GM23338 (cell line): ENCODE data around the gene ZMYND19. TPM values are rescaled to one million over a fixed set of nuclear protein-coding genes. Genes with fewer than 3 reads are reported as not detected.

Experiments used
- ATAC-seq: fragments of 200-7000 bp; cut with Tn5 transposase; 3 replicates; pipeline ENCODE4 v1.9.1; 2020
- DNase-seq: peaks from one replicate; pipeline ENCODE4 v3.0.0-alpha.2; 2015; ENCODE audit warnings: low spot score
- H2AFZ ChIP-seq: fragments of 200-600 bp; sonication (generic); 2 replicates; pipeline ENCODE4 v1.8.0; 2016; ENCODE audit warnings: antibody characterized with exemption, mild to moderate bottlenecking, moderate library complexity
- H3F3A ChIP-seq: fragments of 200-600 bp; sonication (generic); replicated peaks from 2 replicates; pipeline ENCODE4 v1.8.0; 2017; ENCODE audit warnings: antibody characterized with exemption, mixed run types, low read depth
- H3K27ac ChIP-seq: fragments of 200-600 bp; sonication (generic); 2 replicates; pipeline ENCODE4 v1.6.1; 2016; ENCODE audit warnings: low read depth
- H3K27me3 ChIP-seq: fragments of 200-600 bp; sonication (generic); 2 replicates; pipeline ENCODE4 v1.8.0; 2016; ENCODE audit warnings: mild to moderate bottlenecking, mixed run types, moderate library complexity; ENCODE audit not compliant: insufficient read depth
- H3K36me3 ChIP-seq: fragments of 200-600 bp; sonication (generic); 2 replicates; pipeline ENCODE4 v1.8.0; 2016; ENCODE audit warnings: mild to moderate bottlenecking; ENCODE audit not compliant: insufficient read depth
- H3K4me1 ChIP-seq: fragments of 200-600 bp; sonication (generic); 2 replicates; pipeline ENCODE4 v1.8.0; 2016; ENCODE audit warnings: mild to moderate bottlenecking, moderate library complexity; ENCODE audit not compliant: insufficient read depth
- H3K4me2 ChIP-seq: fragments of 200-600 bp; sonication (generic); 2 replicates; pipeline ENCODE4 v1.7.1; 2017; ENCODE audit warnings: mixed run types
- H3K4me3 ChIP-seq: fragments of 200-600 bp; sonication (generic); 2 replicates; pipeline ENCODE4 v1.6.1; 2016; ENCODE audit warnings: mixed run types
- H3K79me2 ChIP-seq: fragments of 200-600 bp; sonication (generic); replicated peaks from 2 replicates; pipeline ENCODE4 v1.8.0; 2017; ENCODE audit warnings: mild to moderate bottlenecking; ENCODE audit not compliant: insufficient read depth
- H3K9me2 ChIP-seq: fragments of 200-600 bp; sonication (generic); 2 replicates; pipeline ENCODE4 v1.8.0; 2017; ENCODE audit not compliant: insufficient read depth
- H4K20me1 ChIP-seq: fragments of 200-600 bp; sonication (generic); replicated peaks from 2 replicates; pipeline ENCODE4 v1.8.0; 2017; ENCODE audit warnings: mild to moderate bottlenecking; ENCODE audit not compliant: insufficient read depth
- H3K27ac Mint-ChIP-seq: 2 replicates; pipeline ENCODE4 v1.8.0; 2020; ENCODE audit warnings: inconsistent platforms, mild to moderate bottlenecking, moderate library complexity, mixed read lengths
- H3K27me3 Mint-ChIP-seq: 3 replicates; pipeline ENCODE4 v1.8.0; 2022; ENCODE audit warnings: low read depth, mild to moderate bottlenecking, moderate library complexity, mixed read lengths, inconsistent platforms; ENCODE audit not compliant: insufficient read depth, poor library complexity
- H3K36me3 Mint-ChIP-seq: 3 replicates; pipeline ENCODE4 v1.8.0; 2021; ENCODE audit warnings: low read depth, mild to moderate bottlenecking, inconsistent platforms, moderate library complexity, mixed read lengths
- H3K4me1 Mint-ChIP-seq: 3 replicates; pipeline ENCODE4 v1.8.0; 2020; ENCODE audit warnings: mild to moderate bottlenecking, inconsistent platforms, mixed read lengths
- H3K4me3 Mint-ChIP-seq: 3 replicates; pipeline ENCODE4 v1.8.0; 2021; ENCODE audit warnings: moderate library complexity, mild to moderate bottlenecking, inconsistent platforms, mixed read lengths
- H3K9me3 Mint-ChIP-seq: 3 replicates; pipeline ENCODE4 v1.8.0; 2020; ENCODE audit warnings: moderate library complexity, mild to moderate bottlenecking, inconsistent platforms, mixed read lengths
- CREB1 ChIP-seq: fragments of 250-450 bp; sonication (Bioruptor Pico); IDR thresholded peaks from 2 replicates; pipeline ENCODE4 v1.5.0; 2020; ENCODE audit warnings: low read depth, mild to moderate bottlenecking, moderate library complexity
- CTCF ChIP-seq, 2 experiments: fragments of 200-600 bp in 1 of 2; sonication (generic) in 1 of 2; conservative IDR thresholded peaks; 2 replicates each; pipeline versions ENCODE4 v1.5.1 to v1.6.1; 2016 to 2017; ENCODE audit warnings: antibody characterized with exemption in 2 of 2, low read depth in 2 of 2, mild to moderate bottlenecking in 2 of 2, moderate library complexity in 1 of 2
- EZH2 ChIP-seq: fragments of 200-600 bp; sonication (generic); IDR thresholded peaks from one replicate; pipeline ENCODE4 v1.8.0; 2017; ENCODE audit warnings: antibody characterized with exemption, mild to moderate bottlenecking, low read depth; ENCODE audit not compliant: unreplicated experiment
- EZH2phosphoT487 ChIP-seq: fragments of 200-600 bp; sonication (generic); IDR thresholded peaks from one replicate; pipeline ENCODE4 v1.8.1; 2018; ENCODE audit warnings: antibody characterized with exemption; ENCODE audit not compliant: unreplicated experiment
- JUNB ChIP-seq: IDR thresholded peaks from one replicate; pipeline ENCODE4 v1.6.1; 2016; ENCODE audit warnings: antibody characterized with exemption; ENCODE audit not compliant: unreplicated experiment
- NANOG ChIP-seq: IDR thresholded peaks from 2 replicates; pipeline ENCODE4 v1.6.1; 2016; ENCODE audit warnings: antibody characterized with exemption, borderline replicate concordance
- POLR2AphosphoS5 ChIP-seq: IDR thresholded peaks from 2 replicates; pipeline ENCODE4 v1.6.1; 2016; ENCODE audit warnings: antibody characterized with exemption, low read depth
- REST ChIP-seq: IDR thresholded peaks from one replicate; pipeline ENCODE4 v1.6.1; 2018; ENCODE audit warnings: antibody characterized with exemption; ENCODE audit not compliant: unreplicated experiment
- STAT1 ChIP-seq: IDR thresholded peaks from one replicate; pipeline ENCODE4 v1.6.1; 2016; ENCODE audit warnings: antibody characterized with exemption; ENCODE audit not compliant: unreplicated experiment
- ZNF114 ChIP-seq: fragments of 250-450 bp; sonication (Bioruptor Pico); IDR thresholded peaks from 2 replicates; pipeline ENCODE4 v1.5.0; 2020; ENCODE audit warnings: mild to moderate bottlenecking, moderate library complexity
- ZNF331 ChIP-seq: fragments of 250-450 bp; sonication (Bioruptor Pico); IDR thresholded peaks from 2 replicates; pipeline ENCODE4 v1.5.0; 2020; ENCODE audit warnings: low read depth, mild to moderate bottlenecking, moderate library complexity
- ZNF462 ChIP-seq: fragments of 250-450 bp; sonication (Bioruptor Pico); IDR thresholded peaks from 2 replicates; pipeline ENCODE4 v1.5.0; 2020; ENCODE audit warnings: mild to moderate bottlenecking, moderate library complexity
- polyA plus RNA-seq: library from polyadenylated mRNA; unstranded; fragments of >200 nt; fragmentation: Nextera tagmentation; extraction: Ambion mirVana; gene quantifications from 2 replicates; pipeline ENCODE4 v1.2.1, GENCODE V29; 2016
- total RNA-seq: library from RNA; depleted of rRNA; stranded (reverse); fragments of >200 nt; shearing (Covaris generic); gene quantifications from 2 replicates; pipeline ENCODE4 v1.2.3, GENCODE V29; 2014
- TF ChIP-seq, protein P1 (sequence below): IDR thresholded peaks from 2 replicates; pipeline ENCODE4 v1.6.1; 2016; ENCODE audit warnings: antibody characterized with exemption

Gene ZMYND19
- total and polyA plus RNA-seq, 2 experiments from 2014 or later: 25.8 to 58.5 TPM

GRCh38 chr9:137555179-137555578, 35.1 kb downstream of the ZMYND19 start:
- peaks cover 4% of the 10 kb centered on the region; the same call in 1 of the 2 replicates for H4K20me1 ChIP-seq
- H3K4me3 Mint-ChIP-seq: no peak overlapping the region
- peaks cover 7% of the 10 kb centered on the region for H3K27me3 Mint-ChIP-seq
- no peak overlapping the region for H3K27ac ChIP-seq
- no peaks in the 10 kb centered on the region for H3K9me3 Mint-ChIP-seq
- no peak overlapping the region for H3K27ac Mint-ChIP-seq
- no peaks in the 10 kb centered on the region for H3K79me2 ChIP-seq
- H3F3A ChIP-seq: peaks cover 27% of the 10 kb centered on the region
- H3K27me3 ChIP-seq: no peaks in the 10 kb centered on the region
- H3K4me3 ChIP-seq: no peak overlapping the region
- peaks cover 5% of the 10 kb centered on the region for H3K4me1 Mint-ChIP-seq
- H3K4me1 ChIP-seq: peaks cover 3% of the 10 kb centered on the region; the same call in 1 of the 2 replicates
- H3K4me2 ChIP-seq: no peak overlapping the region
- H3K36me3 ChIP-seq: peaks cover 11% of the 10 kb centered on the region
- TF ChIP-seq ZNF462: no peak
- TF ChIP-seq NANOG: no peak
- no peak for TF ChIP-seq ZNF331 (CRISPR knock-in tag)
- no peak for TF ChIP-seq ZNF114
- no peak for TF ChIP-seq REST
- TF ChIP-seq, protein P1, sequence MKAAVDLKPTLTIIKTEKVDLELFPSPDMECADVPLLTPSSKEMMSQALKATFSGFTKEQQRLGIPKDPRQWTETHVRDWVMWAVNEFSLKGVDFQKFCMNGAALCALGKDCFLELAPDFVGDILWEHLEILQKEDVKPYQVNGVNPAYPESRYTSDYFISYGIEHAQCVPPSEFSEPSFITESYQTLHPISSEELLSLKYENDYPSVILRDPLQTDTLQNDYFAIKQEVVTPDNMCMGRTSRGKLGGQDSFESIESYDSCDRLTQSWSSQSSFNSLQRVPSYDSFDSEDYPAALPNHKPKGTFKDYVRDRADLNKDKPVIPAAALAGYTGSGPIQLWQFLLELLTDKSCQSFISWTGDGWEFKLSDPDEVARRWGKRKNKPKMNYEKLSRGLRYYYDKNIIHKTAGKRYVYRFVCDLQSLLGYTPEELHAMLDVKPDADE: no peak
- no peak for TF ChIP-seq EZH2phosphoT487
- TF ChIP-seq JUNB: no peak
- TF ChIP-seq EZH2: no peak
- TF ChIP-seq STAT1: no peak
- TF ChIP-seq CTCF (conservative IDR thresholded peaks at IDR 0.05; ENCODE audit: low read depth in 2 of 2): no peak
- no peak for TF ChIP-seq CREB1 (CRISPR knock-in tag)
- no peak for TF ChIP-seq POLR2AphosphoS5
- peaks cover 60% of the 10 kb centered on the region for H3K36me3 Mint-ChIP-seq
- ATAC-seq: no peak
- no peak overlapping the region for H2AFZ ChIP-seq
- no peak for DNase-seq
- H3K9me2 ChIP-seq: no peaks in the 10 kb centered on the region
